Gastrocnemius medialis (tissue), 4 donors: ENCODE data around the gene ANXA11.

ENCODE experiments used
- POLR2A ChIP-seq, 2 donors: fragments of 450-650 bp; IDR thresholded peaks; one replicate each; pipeline ENCODE4 v1.6.1; 2017; ENCODE audit warnings: antibody characterized with exemption in 2 of 2, mild to moderate bottlenecking in 2 of 2, moderate library complexity in 2 of 2
- TF ChIP-seq, protein P1 (sequence below), 5 experiments: fragments of 450-650 bp in 3 of 5; fragments of 200-600 bp in 2 of 5; sonication (generic) in 2 of 5; IDR thresholded peaks in 4 of 5; conservative IDR thresholded peaks in 1 of 5; 1 replicate in 4 of 5; 2 replicates in 1 of 5; pipeline ENCODE4 v1.5.1; 2016 to 2019; ENCODE audit warnings: antibody characterized with exemption in 5 of 5, mild to moderate bottlenecking in 3 of 5, moderate library complexity in 3 of 5

DNA sequence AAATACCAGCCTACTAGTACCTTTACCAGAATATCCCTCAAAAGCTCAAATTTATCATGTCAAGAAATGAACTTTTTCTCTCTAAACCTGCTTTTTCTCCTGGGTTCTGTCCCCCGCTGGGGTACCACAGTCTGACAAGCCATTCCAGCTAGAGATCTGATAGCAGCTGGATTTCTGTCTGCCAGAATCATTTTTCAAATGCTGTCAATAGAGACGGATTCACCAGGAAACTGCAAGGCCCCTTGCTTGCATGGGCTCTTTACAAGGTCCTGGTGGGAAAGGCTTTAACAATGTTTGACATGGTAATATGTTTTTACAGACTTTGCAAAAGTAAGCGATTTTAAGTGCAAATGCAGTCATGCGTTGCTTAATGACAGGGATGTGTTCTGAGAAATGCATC lies 4.9 kb upstream of the ANXA11 start:
- TF ChIP-seq, protein P1, sequence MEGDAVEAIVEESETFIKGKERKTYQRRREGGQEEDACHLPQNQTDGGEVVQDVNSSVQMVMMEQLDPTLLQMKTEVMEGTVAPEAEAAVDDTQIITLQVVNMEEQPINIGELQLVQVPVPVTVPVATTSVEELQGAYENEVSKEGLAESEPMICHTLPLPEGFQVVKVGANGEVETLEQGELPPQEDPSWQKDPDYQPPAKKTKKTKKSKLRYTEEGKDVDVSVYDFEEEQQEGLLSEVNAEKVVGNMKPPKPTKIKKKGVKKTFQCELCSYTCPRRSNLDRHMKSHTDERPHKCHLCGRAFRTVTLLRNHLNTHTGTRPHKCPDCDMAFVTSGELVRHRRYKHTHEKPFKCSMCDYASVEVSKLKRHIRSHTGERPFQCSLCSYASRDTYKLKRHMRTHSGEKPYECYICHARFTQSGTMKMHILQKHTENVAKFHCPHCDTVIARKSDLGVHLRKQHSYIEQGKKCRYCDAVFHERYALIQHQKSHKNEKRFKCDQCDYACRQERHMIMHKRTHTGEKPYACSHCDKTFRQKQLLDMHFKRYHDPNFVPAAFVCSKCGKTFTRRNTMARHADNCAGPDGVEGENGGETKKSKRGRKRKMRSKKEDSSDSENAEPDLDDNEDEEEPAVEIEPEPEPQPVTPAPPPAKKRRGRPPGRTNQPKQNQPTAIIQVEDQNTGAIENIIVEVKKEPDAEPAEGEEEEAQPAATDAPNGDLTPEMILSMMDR (IDR thresholded peaks at IDR 0.05 in 4 of 5, conservative IDR thresholded peaks at IDR 0.05 in 1 of 5): no peak
- no peak for TF ChIP-seq POLR2A (IDR thresholded peaks at IDR 0.05)
